Measurements from ENCODE around the gene TMEM72. TPM values are rescaled to one million over a fixed set of nuclear protein-coding genes. Genes with fewer than 3 reads are reported as not detected.

TMEM72 gene
- total RNA-seq, 6 donors from 2014 or later, result 0.06 TPM; not detected in 5

DNA sequence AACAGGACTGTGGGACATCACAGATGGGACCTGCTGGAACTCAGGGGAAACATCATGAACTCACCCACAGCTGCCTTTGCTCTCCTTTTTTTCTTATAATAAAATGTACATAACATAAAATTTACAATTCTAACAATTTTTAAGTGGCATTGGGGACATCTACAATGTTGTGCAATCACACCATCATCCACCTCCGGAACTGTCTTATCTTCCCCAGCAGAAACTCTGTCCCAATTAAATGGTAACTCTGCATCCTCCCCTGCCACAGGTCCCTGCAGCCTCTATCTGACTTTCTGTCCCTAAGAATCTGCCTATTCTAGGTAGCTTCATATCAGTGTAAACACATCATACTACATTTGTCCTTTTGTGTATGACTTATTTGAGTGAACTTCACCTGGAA, 19.4 kb upstream of the TMEM72 start:
- WGBS, 2 donors, result 83% methylated on average over 1 of the region's 1 CpG

DNA sequence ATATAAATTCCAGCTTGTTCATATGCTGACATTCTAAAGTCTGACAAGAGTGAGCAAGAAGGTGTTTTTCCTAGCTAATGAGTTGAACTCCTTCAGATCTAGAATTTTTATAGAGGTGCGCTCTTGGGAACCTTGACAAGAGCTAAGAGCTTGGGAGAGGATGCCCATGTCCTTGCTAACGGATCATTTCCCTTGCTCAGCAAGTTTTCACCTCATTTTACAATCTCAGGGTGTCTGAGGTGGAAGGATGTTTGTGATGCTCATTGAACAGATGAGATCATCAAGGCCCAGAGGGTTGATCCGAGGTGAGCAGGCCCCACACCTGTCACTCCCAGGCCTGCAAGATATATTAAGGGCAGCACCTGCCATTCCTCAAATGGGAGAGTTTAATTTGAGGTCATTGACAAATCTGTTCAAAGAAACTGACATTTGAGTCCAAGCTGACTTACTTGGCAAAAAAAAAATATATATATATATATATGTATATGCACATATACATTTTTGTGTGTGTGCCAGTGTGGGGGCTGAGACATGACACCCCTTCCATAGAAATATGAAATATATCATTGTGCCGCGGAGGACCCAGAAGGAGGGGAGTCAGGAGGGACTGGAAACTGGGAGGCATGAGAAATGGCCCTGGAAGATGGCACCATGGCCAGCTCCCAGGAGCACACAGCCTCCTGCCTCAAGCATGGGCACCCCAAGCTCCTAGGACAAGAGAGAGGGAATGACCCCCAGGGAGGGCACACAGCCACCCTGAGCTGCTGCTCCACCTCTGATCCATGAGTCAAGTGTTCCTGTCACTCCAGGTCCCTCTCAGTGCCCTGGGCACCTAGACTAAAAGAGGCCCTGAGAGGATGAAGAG, 17.3 kb upstream of the TMEM72 start:
- WGBS, 2 donors, result 89 to 91% methylated on average over 5 of the region's 5 CpGs
- no peaks in the 10 kb centered on the region for H3K4me1 ChIP-seq
- no peaks in the 10 kb centered on the region for H3K36me3 ChIP-seq
- no peak overlapping the region for H3K4me3 ChIP-seq
- no peak overlapping the region for H3K27ac ChIP-seq
- TF ChIP-seq POLR2AphosphoS5 (IDR thresholded peaks at IDR 0.05), result no peak
- no peak for TF ChIP-seq EP300 (IDR thresholded peaks at IDR 0.05)
- TF ChIP-seq, protein P1, sequence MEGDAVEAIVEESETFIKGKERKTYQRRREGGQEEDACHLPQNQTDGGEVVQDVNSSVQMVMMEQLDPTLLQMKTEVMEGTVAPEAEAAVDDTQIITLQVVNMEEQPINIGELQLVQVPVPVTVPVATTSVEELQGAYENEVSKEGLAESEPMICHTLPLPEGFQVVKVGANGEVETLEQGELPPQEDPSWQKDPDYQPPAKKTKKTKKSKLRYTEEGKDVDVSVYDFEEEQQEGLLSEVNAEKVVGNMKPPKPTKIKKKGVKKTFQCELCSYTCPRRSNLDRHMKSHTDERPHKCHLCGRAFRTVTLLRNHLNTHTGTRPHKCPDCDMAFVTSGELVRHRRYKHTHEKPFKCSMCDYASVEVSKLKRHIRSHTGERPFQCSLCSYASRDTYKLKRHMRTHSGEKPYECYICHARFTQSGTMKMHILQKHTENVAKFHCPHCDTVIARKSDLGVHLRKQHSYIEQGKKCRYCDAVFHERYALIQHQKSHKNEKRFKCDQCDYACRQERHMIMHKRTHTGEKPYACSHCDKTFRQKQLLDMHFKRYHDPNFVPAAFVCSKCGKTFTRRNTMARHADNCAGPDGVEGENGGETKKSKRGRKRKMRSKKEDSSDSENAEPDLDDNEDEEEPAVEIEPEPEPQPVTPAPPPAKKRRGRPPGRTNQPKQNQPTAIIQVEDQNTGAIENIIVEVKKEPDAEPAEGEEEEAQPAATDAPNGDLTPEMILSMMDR (IDR thresholded peaks at IDR 0.05), result no peak
- no peak for TF ChIP-seq POLR2A (IDR thresholded peaks at IDR 0.05)
- ATAC-seq (ENCODE audit: low FRiP score in 2 of 2) (no peak), DNase-seq (no peak)
- H3K27me3 ChIP-seq, result no peaks in the 10 kb centered on the region
- H3K9me3 ChIP-seq, result no peaks in the 10 kb centered on the region

More for the DNA sequence above, 19.4 kb upstream of the TMEM72 start:
- H3K27me3 ChIP-seq, result no peaks in the 10 kb centered on the region
- no peak overlapping the region for H3K27ac ChIP-seq
- no peak overlapping the region for H3K4me3 ChIP-seq
- no peak for ATAC-seq (ENCODE audit: low FRiP score in 2 of 2)
- no peak for TF ChIP-seq EP300 (IDR thresholded peaks at IDR 0.05)
- no peak for TF ChIP-seq POLR2AphosphoS5 (IDR thresholded peaks at IDR 0.05)
- no peak for TF ChIP-seq POLR2A (IDR thresholded peaks at IDR 0.05)
- TF ChIP-seq, protein P1 (IDR thresholded peaks at IDR 0.05), result no peak
- no peaks in the 10 kb centered on the region for H3K36me3 ChIP-seq
- DNase-seq, result no peak
- no peaks in the 10 kb centered on the region for H3K9me3 ChIP-seq
- H3K4me1 ChIP-seq, result no peaks in the 10 kb centered on the region

DNA sequence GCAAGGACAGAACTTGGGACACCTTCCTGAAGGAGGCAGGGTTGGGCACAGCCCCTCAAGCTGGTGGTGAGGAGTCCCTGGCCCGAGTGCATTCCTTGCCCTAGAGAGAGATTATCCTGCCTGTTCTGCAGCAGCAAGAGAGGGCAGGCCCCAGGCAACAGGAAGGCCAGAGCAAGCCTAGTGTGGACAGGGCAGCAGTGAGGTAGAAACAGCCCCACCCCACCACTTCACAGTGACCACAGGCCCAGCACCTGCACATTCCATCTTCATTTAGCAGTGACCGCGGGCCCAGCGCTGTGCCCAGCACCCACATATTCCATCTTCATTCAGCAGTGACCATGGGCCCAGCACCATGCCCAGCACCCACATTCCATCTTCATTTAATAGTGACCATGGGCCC, 16.4 kb upstream of the TMEM72 start:
- Histone ChIP-seq H3K9me3 (no peaks in the 10 kb centered on the region), H3K4me1 (no peaks in the 10 kb centered on the region), H3K36me3 (no peaks in the 10 kb centered on the region), H3K27me3 (no peaks in the 10 kb centered on the region), H3K4me3 (no peak overlapping the region), H3K27ac (no peak overlapping the region)
- 91 to 94% methylated on average over 3 of the region's 4 CpGs for WGBS, 2 donors
- no peak for TF ChIP-seq POLR2AphosphoS5 (IDR thresholded peaks at IDR 0.05)
- TF ChIP-seq EP300 (IDR thresholded peaks at IDR 0.05), result no peak
- TF ChIP-seq POLR2A (IDR thresholded peaks at IDR 0.05), result no peak
- TF ChIP-seq, protein P1 (IDR thresholded peaks at IDR 0.05), result no peak
- peak in 1 of 2 donors; percentile 16 for DNase-seq
- ATAC-seq (ENCODE audit: low FRiP score in 2 of 2), result no peak

DNA sequence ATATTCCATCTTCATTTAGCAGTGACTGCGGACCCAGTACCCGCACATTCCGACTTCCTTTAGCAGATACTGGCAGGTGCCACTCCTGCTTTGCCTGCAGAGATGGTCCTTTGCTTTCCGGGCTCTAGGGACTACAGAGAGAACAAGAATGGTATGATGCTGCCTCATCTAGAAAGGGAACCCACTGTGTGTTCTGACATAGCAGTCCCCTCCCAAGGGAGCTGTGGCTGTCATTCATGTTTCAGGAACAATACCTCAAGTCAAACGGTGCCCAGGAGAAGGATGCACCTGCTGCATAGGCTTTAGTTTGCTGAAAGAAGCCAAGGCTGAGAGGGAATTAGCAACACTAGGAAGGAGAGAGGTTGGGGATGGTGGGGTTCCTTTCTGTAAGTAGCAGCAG, 15.9 kb upstream of the TMEM72 start:
- DNase-seq, result no peak
- no peaks in the 10 kb centered on the region for H3K4me1 ChIP-seq
- H3K4me3 ChIP-seq, result no peak overlapping the region
- TF ChIP-seq EP300 (IDR thresholded peaks at IDR 0.05) (no peak), POLR2A (IDR thresholded peaks at IDR 0.05) (no peak), POLR2AphosphoS5 (IDR thresholded peaks at IDR 0.05) (no peak)
- TF ChIP-seq, protein P1 (IDR thresholded peaks at IDR 0.05), result no peak
- H3K27ac ChIP-seq, result no peak overlapping the region
- no peak for ATAC-seq (ENCODE audit: low FRiP score in 2 of 2)
- H3K27me3 ChIP-seq, result no peaks in the 10 kb centered on the region
- WGBS, 2 donors, result 86 to 91% methylated on average over 5 of the region's 5 CpGs
- H3K9me3 ChIP-seq, result no peaks in the 10 kb centered on the region
- H3K36me3 ChIP-seq, result no peaks in the 10 kb centered on the region

DNA sequence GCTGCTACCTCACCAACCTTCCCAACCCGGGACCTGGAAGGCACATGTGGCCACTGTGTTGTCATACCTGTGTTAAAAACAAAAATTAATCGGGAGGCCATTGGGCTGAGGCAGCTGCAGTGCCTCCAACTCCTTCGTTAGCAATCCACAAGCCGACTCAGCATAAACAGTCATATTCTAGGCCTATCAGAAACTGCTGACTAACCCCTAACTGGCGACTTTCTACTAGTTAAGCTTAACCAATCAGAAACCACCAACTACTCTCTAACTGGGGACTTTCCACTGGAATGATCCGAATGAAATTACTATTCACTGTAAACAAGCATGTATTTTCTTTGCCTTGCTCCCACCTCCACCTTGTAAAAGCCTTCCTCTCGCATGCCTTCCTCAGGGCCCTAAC, 14.1 kb upstream of the TMEM72 start:
- DNase-seq, result no peak
- TF ChIP-seq POLR2A (IDR thresholded peaks at IDR 0.05) (no peak), POLR2AphosphoS5 (IDR thresholded peaks at IDR 0.05) (no peak), EP300 (IDR thresholded peaks at IDR 0.05) (no peak)
- TF ChIP-seq, protein P1 (IDR thresholded peaks at IDR 0.05), result no peak
- no peaks in the 10 kb centered on the region for H3K9me3 ChIP-seq
- WGBS, 2 donors, result 92 to 95% methylated on average over 7 of the region's 7 CpGs
- H3K4me3 ChIP-seq, result no peak overlapping the region
- no peaks in the 10 kb centered on the region for H3K4me1 ChIP-seq
- no peaks in the 10 kb centered on the region for H3K27me3 ChIP-seq
- H3K36me3 ChIP-seq, result no peaks in the 10 kb centered on the region
- H3K27ac ChIP-seq, result no peak overlapping the region
- ATAC-seq (ENCODE audit: low FRiP score in 2 of 2), result no peak

Data from upper lobe of left lung (tissue), 6 donors.